Activated T-helper 2 cell treated with anti-CD3 and anti-CD28 coated beads, Interferon-gamma antibody, Interleukin-2, Interleukin-4, amounts not matched to agents 10 μg/mL and 5 μg/mL and 100 μg/mL, durations not matched to agents 14 hours and 24 hours and 36 hours (primary cell): ENCODE measurements around the gene ERMN. TPM values are rescaled to one million over a fixed set of nuclear protein-coding genes. Genes with fewer than 3 reads are reported as not detected.
"Not testable (repeated sequence)": the region's sequence is repeated elsewhere in the genome, so short reads cannot be mapped to it uniquely, and the experiment has no call there.

Experiments
- DNase-seq: peaks from one replicate; pipeline ENCODE4 v3.0.0; 2021; ENCODE audit warnings: low spot score
- H3K27ac Mint-ChIP-seq: one replicate; pipeline ENCODE4 v1.8.0; 2021; ENCODE audit warnings: mixed read lengths
- H3K27me3 Mint-ChIP-seq: one replicate; pipeline ENCODE4 v1.8.0; 2021; ENCODE audit warnings: low read depth, mixed read lengths
- H3K36me3 Mint-ChIP-seq: one replicate; pipeline ENCODE4 v1.8.0; 2021; ENCODE audit warnings: low read depth, mixed read lengths
- H3K4me1 Mint-ChIP-seq: one replicate; pipeline ENCODE4 v1.8.0; 2021; ENCODE audit warnings: low read depth, mixed read lengths
- H3K4me3 Mint-ChIP-seq: one replicate; pipeline ENCODE4 v1.8.0; 2021; ENCODE audit warnings: low read depth, mild to moderate bottlenecking, moderate library complexity, mixed read lengths
- H3K9me3 Mint-ChIP-seq: one replicate; pipeline ENCODE4 v1.8.0; 2021; ENCODE audit warnings: mixed read lengths
- intact Hi-C: fragments of 100-400 bp; cut with micrococcal nuclease; formaldehyde crosslinking; loops from one replicate; pipeline ENCODE4 v1.15.1; 2023
- total RNA-seq: library from RNA; stranded (reverse); gene quantifications from 2 replicates; pipeline ENCODE4 v1.2.3, GENCODE V29; 2022

Gene ERMN
- total RNA-seq, 1 donor from 2014 or later: 2.0 TPM

DNA sequence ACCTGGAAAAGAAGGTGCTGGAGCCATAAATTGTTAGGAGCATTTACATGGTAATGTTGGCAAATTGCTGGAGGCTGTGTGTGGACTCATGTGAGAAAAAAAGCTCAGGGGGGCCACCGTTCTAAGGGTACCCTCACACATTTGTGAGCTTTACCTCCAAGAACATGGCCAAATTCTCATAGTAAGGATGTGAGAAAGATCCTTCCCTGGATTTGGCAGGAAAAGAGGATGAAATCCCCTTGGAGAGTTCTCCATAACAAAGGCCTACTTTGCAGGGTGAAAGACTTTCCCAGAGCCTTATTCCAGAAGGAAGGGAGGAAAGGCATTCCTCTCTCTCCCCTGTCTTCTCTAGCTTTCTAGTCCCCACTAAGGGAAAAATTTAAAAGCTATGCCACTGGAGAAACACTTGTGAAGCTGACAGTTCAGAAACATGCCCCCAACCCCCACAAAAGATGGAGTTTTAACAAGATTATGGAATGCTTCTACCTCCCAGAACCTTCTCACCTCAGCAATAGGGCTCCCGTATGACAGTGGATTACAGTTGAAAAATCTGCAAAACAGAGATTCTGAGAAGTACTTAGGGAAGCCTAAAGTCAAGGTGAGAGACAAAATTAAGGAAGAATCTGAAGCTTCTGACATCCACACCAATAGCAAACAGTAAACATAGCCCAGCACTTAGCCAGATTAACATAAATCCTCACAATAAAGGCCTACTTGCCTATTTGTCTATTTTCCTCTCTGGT, 20.2 kb upstream of the ERMN start:
- DNase-seq: no peak
- Mint-ChIP-seq H3K9me3 (peaks cover 58% of the 10 kb centered on the region), H3K27me3 (no peaks in the 10 kb centered on the region), H3K4me3 (no peak overlapping the region), H3K36me3 (peaks cover 62% of the 10 kb centered on the region), H3K27ac (no peak overlapping the region), H3K4me1 (peaks cover 8% of the 10 kb centered on the region)
- intact Hi-C loops: no loop called here

DNA sequence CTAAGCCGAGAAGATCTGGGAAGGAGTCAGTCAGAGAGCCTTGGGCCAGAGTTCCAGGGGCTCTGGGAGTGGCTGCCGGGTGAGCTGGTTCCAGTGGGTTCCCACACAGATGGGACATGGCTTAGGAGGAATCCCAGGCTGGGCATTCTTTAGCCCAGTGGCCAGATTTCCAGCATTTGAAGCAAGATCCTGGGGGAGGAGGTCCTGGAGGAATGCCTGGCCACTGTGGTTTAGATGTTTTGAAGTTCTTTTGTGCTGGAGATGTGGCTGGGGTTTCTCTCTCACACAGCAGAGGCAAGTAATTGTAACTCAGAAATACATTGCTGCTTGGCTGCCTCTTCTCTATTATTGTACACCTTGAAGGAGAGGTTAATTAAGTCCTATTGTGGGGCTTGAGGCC, 15.8 kb upstream of the ERMN start:
- intact Hi-C loops, H3K27me3 Mint-ChIP-seq, H3K4me1 Mint-ChIP-seq, H3K27ac Mint-ChIP-seq, DNase-seq, H3K4me3 Mint-ChIP-seq: not testable (repeated sequence)
- Mint-ChIP-seq H3K9me3 (peaks cover 54% of the 10 kb centered on the region), H3K36me3 (peaks cover 52% of the 10 kb centered on the region)

DNA sequence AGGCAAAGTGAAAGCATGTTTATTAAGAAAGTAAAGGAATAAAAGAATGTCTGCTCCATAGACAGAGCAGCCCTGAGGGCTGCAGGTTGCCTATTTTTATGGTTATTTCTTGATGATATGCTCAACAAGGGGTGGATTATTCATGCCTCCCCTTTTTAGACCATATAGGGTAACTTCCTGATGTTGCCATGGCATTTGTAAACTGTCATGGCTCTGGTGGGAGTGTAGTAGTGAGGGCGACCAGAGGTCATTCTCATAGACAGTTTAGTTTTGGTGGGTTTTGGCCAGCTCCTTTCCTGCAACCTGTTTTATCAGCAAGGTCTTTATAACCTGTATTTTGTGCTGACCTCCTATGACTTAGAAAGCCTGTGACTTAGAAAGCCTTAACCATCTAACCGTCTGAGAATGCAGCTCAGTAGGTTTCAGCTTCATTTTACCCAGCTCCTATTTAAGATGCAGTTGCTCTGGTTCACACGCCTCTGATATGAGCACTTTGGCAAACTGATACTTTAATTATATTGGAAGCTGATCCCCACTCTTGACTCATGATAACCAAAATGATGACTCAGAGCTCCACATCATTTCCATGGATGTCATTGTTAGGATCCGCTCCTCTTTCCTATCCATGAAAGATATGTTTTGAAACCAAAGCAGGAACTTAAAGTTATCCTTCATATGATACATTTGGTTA, 14.5 kb upstream of the ERMN start:
- no peak overlapping the region for H3K27ac Mint-ChIP-seq
- intact Hi-C loops: no loop called here
- H3K36me3 Mint-ChIP-seq: peaks cover 42% of the 10 kb centered on the region
- H3K4me3 Mint-ChIP-seq: no peak overlapping the region
- H3K9me3 Mint-ChIP-seq: peaks cover 44% of the 10 kb centered on the region
- H3K27me3 Mint-ChIP-seq: no peaks in the 10 kb centered on the region
- H3K4me1 Mint-ChIP-seq: peaks cover 9% of the 10 kb centered on the region
- DNase-seq: no peak

DNA sequence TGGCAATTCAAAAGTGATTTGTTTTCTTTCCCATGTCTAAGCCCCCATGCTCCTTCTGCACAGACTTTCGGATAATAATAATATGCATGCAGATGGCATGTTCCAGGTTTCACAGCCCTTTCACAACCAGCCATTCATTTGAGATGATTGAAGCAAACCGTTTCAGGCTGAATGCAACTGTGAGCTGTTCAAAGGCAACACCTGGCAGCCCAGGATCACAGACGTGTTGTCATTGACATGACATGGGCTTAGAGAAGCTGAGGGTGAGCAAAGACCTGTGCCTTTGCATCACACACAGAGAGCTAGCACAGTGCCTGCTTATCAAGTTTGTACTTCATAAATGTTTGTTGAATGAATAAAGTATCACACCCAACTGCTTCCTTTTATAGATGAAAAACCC, 12.4 kb upstream of the ERMN start:
- peaks cover 22% of the 10 kb centered on the region for H3K36me3 Mint-ChIP-seq
- H3K4me1 Mint-ChIP-seq: peaks cover 24% of the 10 kb centered on the region
- H3K9me3 Mint-ChIP-seq: peaks cover 23% of the 10 kb centered on the region
- H3K4me3 Mint-ChIP-seq: no peak overlapping the region
- H3K27ac Mint-ChIP-seq: no peak overlapping the region
- intact Hi-C loops: no loop called here
- no peaks in the 10 kb centered on the region for H3K27me3 Mint-ChIP-seq
- no peak for DNase-seq

DNA sequence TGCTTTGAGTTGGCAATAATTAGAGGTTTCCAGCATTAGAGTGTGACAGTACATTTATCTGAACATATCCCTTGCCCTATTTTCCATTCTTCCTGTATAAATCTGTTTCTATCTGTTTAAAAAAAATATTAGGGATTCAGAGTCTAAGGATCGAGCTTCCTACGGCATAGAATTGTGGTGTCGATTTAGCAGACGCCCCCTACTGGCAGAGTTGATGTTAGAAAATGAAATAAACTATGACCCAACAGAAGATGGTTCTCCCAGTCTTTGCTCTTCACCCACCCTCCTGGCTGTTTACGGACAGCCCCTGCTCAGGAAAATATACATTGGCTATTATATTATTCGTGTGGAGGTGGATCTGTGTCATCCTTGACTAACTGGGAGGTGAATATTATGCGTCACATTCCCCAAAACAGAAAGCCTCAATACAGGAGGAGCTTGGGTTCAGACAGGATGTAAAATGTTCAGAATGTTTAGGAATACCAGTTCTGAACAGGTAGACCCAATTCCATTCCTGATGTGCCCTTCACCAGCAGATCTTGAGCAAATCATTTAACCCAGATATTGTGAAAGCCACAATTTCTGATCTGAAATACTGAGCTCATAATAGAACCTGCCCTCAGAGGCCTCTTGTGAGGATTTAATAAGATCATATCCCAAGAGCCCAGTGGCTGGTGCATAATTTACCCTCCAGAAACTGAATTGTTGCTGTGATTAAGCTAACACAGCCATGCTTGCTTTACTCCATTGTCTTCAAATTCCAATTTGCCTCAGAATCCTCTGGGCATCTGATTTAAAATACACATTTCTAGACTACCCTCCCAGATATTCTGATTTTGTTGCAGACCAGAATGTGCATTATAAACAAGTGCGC, 10.8 kb upstream of the ERMN start:
- H3K27me3 Mint-ChIP-seq: no peaks in the 10 kb centered on the region
- H3K36me3 Mint-ChIP-seq: peaks cover 6% of the 10 kb centered on the region
- no peak overlapping the region for H3K4me3 Mint-ChIP-seq
- H3K9me3 Mint-ChIP-seq: peaks cover 7% of the 10 kb centered on the region
- no peak for DNase-seq
- H3K27ac Mint-ChIP-seq: no peak overlapping the region
- H3K4me1 Mint-ChIP-seq: peaks cover 35% of the 10 kb centered on the region
- intact Hi-C loops: no loop called here

DNA sequence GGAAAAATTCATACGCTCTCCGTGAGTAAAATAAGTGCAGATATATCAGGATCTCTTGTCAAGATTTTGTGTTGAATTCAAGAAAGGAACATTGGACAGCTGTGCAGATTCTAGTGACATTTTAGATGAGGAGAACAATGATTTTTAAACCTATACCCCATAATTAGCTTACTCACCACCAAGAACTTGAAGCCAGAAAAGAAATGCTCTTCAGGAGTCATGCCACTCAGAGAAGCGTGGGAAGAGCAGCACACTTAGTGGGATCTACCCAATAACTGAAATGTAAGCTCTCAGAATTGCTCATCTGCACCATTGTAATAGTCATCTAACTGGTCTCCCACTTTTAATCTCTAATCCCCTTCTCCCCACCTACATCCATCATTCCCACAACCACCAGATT, 9.2 kb upstream of the ERMN start:
- H3K9me3 Mint-ChIP-seq: no peaks in the 10 kb centered on the region
- no peak for DNase-seq
- no peaks in the 10 kb centered on the region for H3K27me3 Mint-ChIP-seq
- H3K4me1 Mint-ChIP-seq: peaks cover 39% of the 10 kb centered on the region
- peak overlapping the region; percentile 10 for H3K27ac Mint-ChIP-seq
- H3K36me3 Mint-ChIP-seq: no peaks in the 10 kb centered on the region
- H3K4me3 Mint-ChIP-seq: no peak overlapping the region
- intact Hi-C loops: no loop called here

DNA sequence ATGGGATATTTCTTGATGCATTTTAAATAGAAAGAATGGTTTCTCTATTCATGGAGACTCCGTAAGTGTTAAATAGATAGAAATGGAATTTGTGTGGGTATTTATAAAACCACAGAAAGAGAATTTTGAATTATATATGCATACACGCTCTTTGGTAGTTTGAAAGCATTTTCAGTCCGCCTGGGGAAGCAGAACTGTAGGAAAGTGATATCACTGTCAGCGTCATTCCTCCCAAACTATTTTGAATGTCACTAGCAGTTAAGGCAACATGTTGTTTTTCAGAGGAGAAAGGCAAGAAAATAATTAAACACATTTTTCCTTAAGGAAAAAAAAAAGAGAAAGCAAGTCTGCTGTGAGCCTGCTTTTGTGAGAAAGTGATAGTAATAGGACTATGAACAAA, 8.7 kb upstream of the ERMN start:
- intact Hi-C loops: no loop called here
- no peaks in the 10 kb centered on the region for H3K9me3 Mint-ChIP-seq
- no peak overlapping the region for H3K27ac Mint-ChIP-seq
- H3K4me1 Mint-ChIP-seq: peaks cover 40% of the 10 kb centered on the region
- H3K4me3 Mint-ChIP-seq: no peak overlapping the region
- no peaks in the 10 kb centered on the region for H3K36me3 Mint-ChIP-seq
- H3K27me3 Mint-ChIP-seq: no peaks in the 10 kb centered on the region
- no peak for DNase-seq

DNA sequence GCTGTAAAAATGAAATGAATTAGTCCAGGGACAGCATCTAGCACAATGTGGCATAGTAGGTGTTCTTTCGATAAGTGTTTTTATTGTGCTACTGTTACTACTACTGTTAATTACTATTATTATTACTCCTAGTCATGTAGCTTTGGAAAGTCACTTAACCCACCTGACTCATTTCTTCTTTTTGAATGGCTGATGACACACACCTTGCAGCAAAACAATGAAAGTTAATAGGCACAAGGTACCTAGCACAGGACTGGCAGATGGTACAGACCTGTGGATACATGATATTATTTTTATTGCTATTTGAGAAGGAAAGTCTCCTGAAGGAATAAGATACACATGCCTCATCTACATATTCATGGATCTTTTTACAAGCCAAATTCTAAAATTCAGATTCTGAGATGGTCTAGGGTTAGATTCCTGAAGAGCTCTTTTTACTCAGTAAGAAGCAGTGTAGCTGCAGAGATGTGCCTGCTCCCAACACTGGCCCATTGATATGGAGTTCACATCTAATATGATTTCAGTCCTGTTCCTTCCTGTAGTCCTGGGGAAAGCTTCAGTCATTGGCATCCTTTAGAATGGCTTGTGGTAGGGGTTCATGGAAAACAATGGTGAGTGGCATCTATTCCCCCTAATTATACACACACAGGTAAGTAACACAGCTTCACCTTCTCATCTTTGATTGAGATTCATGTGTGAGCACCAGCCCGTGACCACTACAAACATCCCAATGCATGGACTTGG, 7.9 kb upstream of the ERMN start:
- Mint-ChIP-seq H3K4me1 (peaks cover 44% of the 10 kb centered on the region), H3K36me3 (no peaks in the 10 kb centered on the region), H3K27ac (no peak overlapping the region), H3K4me3 (no peak overlapping the region), H3K27me3 (no peaks in the 10 kb centered on the region), H3K9me3 (no peaks in the 10 kb centered on the region)
- no peak for DNase-seq
- intact Hi-C loops: no loop called here

DNA sequence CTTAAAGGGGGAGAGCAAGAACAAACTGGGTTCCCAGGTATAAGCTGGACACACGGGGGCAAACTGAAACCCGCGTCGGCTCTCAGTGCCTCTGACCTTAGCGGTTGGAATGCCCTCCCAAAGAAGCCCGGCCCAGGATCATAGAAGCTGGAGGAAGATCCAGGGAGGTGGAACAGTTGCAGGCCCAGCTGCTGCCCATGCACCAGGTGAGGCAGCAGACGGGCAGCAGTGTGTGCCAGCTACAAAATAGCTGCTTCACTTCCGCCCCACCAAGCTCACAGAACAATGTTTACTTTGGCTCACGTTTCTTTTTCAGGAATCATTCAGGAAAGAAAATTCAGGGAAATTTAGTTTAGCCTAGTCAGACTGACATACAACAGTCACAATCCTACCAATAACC, 3.9 kb upstream of the ERMN start:
- H3K36me3 Mint-ChIP-seq: no peaks in the 10 kb centered on the region
- no peak overlapping the region for H3K4me3 Mint-ChIP-seq
- no peaks in the 10 kb centered on the region for H3K27me3 Mint-ChIP-seq
- peaks cover 42% of the 10 kb centered on the region for H3K4me1 Mint-ChIP-seq
- no peaks in the 10 kb centered on the region for H3K9me3 Mint-ChIP-seq
- intact Hi-C loops: loop anchor here (5.0 kb wide), 1 partner anchor 153 kb away; no protein-coding TSS in a partner anchor
- DNase-seq: no peak
- no peak overlapping the region for H3K27ac Mint-ChIP-seq

DNA sequence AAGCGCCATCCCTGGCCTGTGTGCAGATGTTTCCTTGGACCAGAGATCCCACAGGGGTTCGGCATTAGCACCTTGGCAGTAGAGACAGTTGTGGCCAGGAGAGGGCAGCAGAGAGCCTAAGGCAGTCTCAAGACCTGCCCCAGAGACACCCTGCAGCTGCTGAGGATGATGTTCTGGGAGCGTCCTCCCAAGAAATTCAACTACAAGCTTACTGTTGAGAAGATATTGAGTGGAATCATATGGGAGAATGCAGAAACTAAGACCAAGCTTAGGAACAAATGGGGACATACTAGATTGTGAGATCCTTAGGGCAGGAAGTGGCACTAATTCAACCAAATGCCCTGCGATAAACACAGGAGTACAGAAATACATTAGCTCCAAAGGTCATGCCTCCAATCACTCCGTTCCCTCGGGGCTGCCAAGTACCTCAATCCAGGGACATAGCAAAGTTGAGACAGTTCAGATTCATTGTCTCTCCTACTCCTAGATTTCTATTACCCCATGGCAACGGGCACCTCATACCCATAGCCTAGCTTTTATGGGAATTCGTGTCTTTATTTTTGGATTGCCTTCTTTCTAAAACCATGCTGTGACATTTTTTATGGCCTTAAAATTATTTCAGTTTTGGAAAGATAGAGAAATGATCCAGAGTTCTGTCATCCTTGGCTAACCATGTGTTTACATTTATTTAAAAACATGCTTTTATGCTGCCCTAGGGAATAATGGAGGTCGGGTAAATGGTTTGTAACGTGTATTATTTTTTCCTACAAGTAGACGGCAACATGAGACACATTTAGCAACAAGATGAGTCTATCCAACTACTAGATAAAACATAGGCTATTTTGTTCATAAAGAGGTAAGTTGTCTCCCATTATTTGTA, 2.2 kb upstream of the ERMN start:
- H3K4me3 Mint-ChIP-seq: no peak overlapping the region
- DNase-seq: peak; percentile 72
- H3K27me3 Mint-ChIP-seq: no peaks in the 10 kb centered on the region
- peaks cover 31% of the 10 kb centered on the region for H3K4me1 Mint-ChIP-seq
- H3K9me3 Mint-ChIP-seq: no peaks in the 10 kb centered on the region
- no peak overlapping the region for H3K27ac Mint-ChIP-seq
- intact Hi-C loops: loop anchor here (1.0 to 5.0 kb wide), 5 partner anchors 25 to 269 kb away; no protein-coding TSS in a partner anchor
- no peaks in the 10 kb centered on the region for H3K36me3 Mint-ChIP-seq

DNA sequence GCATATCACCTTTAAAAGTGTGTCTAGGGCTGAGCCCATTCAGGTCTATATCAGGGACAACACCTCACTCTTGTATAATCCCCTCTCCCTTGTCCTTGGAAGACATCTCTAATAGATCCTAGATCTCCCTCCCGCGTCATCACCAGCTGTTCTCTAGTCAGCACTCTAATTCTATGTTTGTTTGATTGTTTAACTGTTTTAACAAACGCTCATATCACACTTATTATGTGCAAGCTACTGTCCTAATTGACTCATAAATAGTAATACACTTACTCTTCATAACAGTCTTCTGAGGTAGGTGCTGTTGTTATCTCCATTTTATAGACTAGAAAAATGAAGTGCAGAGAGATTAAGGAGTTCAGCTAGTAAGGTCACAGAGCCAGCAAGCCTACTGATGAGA, 1.6 kb upstream of the ERMN start:
- Mint-ChIP-seq H3K36me3 (peaks cover 3% of the 10 kb centered on the region), H3K4me3 (no peak overlapping the region), H3K9me3 (no peaks in the 10 kb centered on the region), H3K27me3 (no peaks in the 10 kb centered on the region), H3K4me1 (peaks cover 26% of the 10 kb centered on the region), H3K27ac (no peak overlapping the region)
- DNase-seq: no peak
- intact Hi-C loops: loop anchor here (1.0 to 5.0 kb wide), 5 partner anchors 24 to 270 kb away; no protein-coding TSS in a partner anchor
